ENCODE data around the gene MEGF6.

DNA sequence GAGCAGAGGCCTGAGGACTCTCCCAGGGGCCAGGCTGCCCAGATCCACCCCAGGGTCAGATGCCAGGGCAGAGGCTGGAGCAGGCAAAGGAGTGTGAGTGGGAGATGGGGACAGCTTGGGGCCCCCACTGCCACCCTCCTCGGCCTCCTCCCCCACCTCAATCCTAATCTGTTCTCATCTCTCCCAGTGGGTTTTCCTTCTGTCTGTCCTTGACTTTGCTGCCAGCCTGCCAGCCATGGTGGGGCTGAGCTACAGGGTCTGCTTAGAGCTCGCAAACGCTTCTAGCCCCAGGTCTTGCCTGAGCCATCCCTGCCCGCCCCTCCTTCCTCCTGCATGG is 65.3 kb downstream of the MEGF6 start:
- TF ChIP-seq, protein P1, sequence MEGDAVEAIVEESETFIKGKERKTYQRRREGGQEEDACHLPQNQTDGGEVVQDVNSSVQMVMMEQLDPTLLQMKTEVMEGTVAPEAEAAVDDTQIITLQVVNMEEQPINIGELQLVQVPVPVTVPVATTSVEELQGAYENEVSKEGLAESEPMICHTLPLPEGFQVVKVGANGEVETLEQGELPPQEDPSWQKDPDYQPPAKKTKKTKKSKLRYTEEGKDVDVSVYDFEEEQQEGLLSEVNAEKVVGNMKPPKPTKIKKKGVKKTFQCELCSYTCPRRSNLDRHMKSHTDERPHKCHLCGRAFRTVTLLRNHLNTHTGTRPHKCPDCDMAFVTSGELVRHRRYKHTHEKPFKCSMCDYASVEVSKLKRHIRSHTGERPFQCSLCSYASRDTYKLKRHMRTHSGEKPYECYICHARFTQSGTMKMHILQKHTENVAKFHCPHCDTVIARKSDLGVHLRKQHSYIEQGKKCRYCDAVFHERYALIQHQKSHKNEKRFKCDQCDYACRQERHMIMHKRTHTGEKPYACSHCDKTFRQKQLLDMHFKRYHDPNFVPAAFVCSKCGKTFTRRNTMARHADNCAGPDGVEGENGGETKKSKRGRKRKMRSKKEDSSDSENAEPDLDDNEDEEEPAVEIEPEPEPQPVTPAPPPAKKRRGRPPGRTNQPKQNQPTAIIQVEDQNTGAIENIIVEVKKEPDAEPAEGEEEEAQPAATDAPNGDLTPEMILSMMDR (IDR thresholded peaks at IDR 0.05), result no peak
- no peak for TF ChIP-seq POLR2A (IDR thresholded peaks at IDR 0.05)

Measured in body of pancreas (tissue), 4 donors.